Caco-2 (cell line): Measurements from ENCODE around the gene BHMT2. TPM values are rescaled to one million over a fixed set of nuclear protein-coding genes. Genes with fewer than 3 reads are reported as not detected.

Experiments used
- BruUV-seq: library from RNA; stranded (reverse); fragments of 400-500 nt; replicated peaks from 2 replicates; lab custom pipeline; 2021; lab: Mats Ljungman, UMichigan
- CTCF ChIA-PET: fragments of 300-600 bp; sonication (Branson Sonifier 250); formaldehyde crosslinking; loops from one replicate; lab custom pipeline; 2022; ENCODE audit warnings: antibody characterized with exemption; lab: Charles Lee
- POLR2A ChIA-PET: fragments of 300-600 bp; sonication (Branson Sonifier 250); formaldehyde crosslinking; loops from one replicate; lab custom pipeline; 2022; ENCODE audit warnings: antibody characterized with exemption; lab: Charles Lee
- DNase-seq, 2 experiments: peaks; one replicate each; pipeline versions ENCODE4 v3.0.0 to v3.0.0-alpha.2; 2020 to 2022
- H3K27me3 ChIP-seq: replicated peaks from 2 replicates; pipeline ENCODE4 v1.6.0; 2011; ENCODE audit warnings: low read length; ENCODE audit not compliant: control insufficient read depth, insufficient read depth
- H3K36me3 ChIP-seq: 2 replicates; pipeline ENCODE4 v1.5.1; 2011; ENCODE audit warnings: low read length; ENCODE audit not compliant: control insufficient read depth, insufficient read depth
- H3K4me1 ChIP-seq: fragments of 250-450 bp; sonication (Bioruptor Pico); 2 replicates; pipeline ENCODE4 v1.5.1; 2020; ENCODE audit warnings: mild to moderate bottlenecking
- H3K4me3 ChIP-seq: 2 replicates; pipeline ENCODE4 v1.5.1; 2011; ENCODE audit warnings: low read depth, mild to moderate bottlenecking, control low read depth, low read length
- H3K9me3 ChIP-seq: fragments of 250-450 bp; sonication (Bioruptor Pico); 2 replicates; pipeline ENCODE4 v1.5.1; 2020; ENCODE audit warnings: mild to moderate bottlenecking, moderate library complexity
- H3K27ac Mint-ChIP-seq: one replicate; pipeline ENCODE4 v1.8.0; 2022; ENCODE audit warnings: mixed read lengths; ENCODE audit not compliant: unreplicated experiment
- H3K27me3 Mint-ChIP-seq: one replicate; pipeline ENCODE4 v1.8.0; 2022; ENCODE audit warnings: mixed read lengths; ENCODE audit not compliant: insufficient read depth, unreplicated experiment
- H3K36me3 Mint-ChIP-seq: one replicate; pipeline ENCODE4 v1.8.0; 2022; ENCODE audit warnings: mild to moderate bottlenecking, mixed read lengths; ENCODE audit not compliant: insufficient read depth, unreplicated experiment
- H3K4me1 Mint-ChIP-seq: one replicate; pipeline ENCODE4 v1.8.0; 2022; ENCODE audit warnings: low read depth, mixed read lengths; ENCODE audit not compliant: unreplicated experiment
- H3K4me3 Mint-ChIP-seq: one replicate; pipeline ENCODE4 v1.8.0; 2022; ENCODE audit warnings: mild to moderate bottlenecking, moderate library complexity, mixed read lengths; ENCODE audit not compliant: unreplicated experiment
- H3K9me3 Mint-ChIP-seq: one replicate; pipeline ENCODE4 v1.8.0; 2022; ENCODE audit warnings: mixed read lengths; ENCODE audit not compliant: unreplicated experiment
- CTCF ChIP-seq, 2 experiments: fragments of 200-600 bp in 1 of 2; IDR thresholded peaks; 1 replicate in 1 of 2; 2 replicates in 1 of 2; pipeline versions ENCODE4 v1.5.1 to v1.8.0; 2011 to 2022; ENCODE audit warnings: antibody characterized with exemption in 1 of 2, control low read depth in 1 of 2, inconsistent platforms in 1 of 2, low read depth in 1 of 2, low read length in 1 of 2, mild to moderate bottlenecking in 1 of 2, moderate library complexity in 1 of 2; ENCODE audit not compliant: insufficient read depth in 1 of 2, severe bottlenecking in 1 of 2, unreplicated experiment in 1 of 2
- intact Hi-C: fragments of 100-400 bp; cut with micrococcal nuclease; formaldehyde crosslinking; loops from one replicate; pipeline ENCODE4 v1.10.0; 2022; ENCODE audit not compliant: unreplicated experiment
- total RNA-seq: library from RNA; stranded (reverse); gene quantifications from 2 replicates; pipeline ENCODE4 v1.2.3, GENCODE V29; 2022

BHMT2 gene
- total RNA-seq, 1 experiment from 2014 or later: not detected

- no peak for TF ChIP-seq CTCF (IDR thresholded peaks at IDR 0.05; ENCODE audit: insufficient read depth in 1 of 2, low read depth in 1 of 2, low read length in 1 of 2, severe bottlenecking in 1 of 2, unreplicated experiment in 1 of 2)
- no peak overlapping the region for H3K27ac Mint-ChIP-seq
- ChIA-PET CTCF (interaction anchor here (1.8 kb wide), 1 partner anchor 27 kb away, joined by 11 read pairs; no protein-coding TSS in a partner anchor), POLR2A (no interaction called here)
- H3K27me3 Mint-ChIP-seq: peaks cover 9% of the 10 kb centered on the region
- DNase-seq: no peak
- H3K36me3 Mint-ChIP-seq: no peaks in the 10 kb centered on the region
- Histone ChIP-seq H3K4me1 (no peaks in the 10 kb centered on the region), H3K36me3 (no peaks in the 10 kb centered on the region), H3K27me3 (no peaks in the 10 kb centered on the region), H3K4me3 (no peak overlapping the region), H3K9me3 (no peaks in the 10 kb centered on the region; the same call in 1 of the 2 replicates)
- intact Hi-C loops: no loop called here
- H3K4me1 Mint-ChIP-seq: no peaks in the 10 kb centered on the region
- H3K9me3 Mint-ChIP-seq: no peaks in the 10 kb centered on the region
- no peak overlapping the region for H3K4me3 Mint-ChIP-seq
- BruUV-seq: no TSS peak
Observed at GRCh38 chr5:79105868-79106267, 36.3 kb downstream of the BHMT2 start.

GRCh38 chr5:79107020-79107796, 37.6 kb downstream of the BHMT2 start:
- no peak for DNase-seq
- no peak overlapping the region for H3K27ac Mint-ChIP-seq
- BruUV-seq: no TSS peak
- H3K27me3 ChIP-seq: 0 out of 2 replicates have a peak, but pooled peaks cover 2% of the 10 kb centered on the region
- no peaks in the 10 kb centered on the region for H3K9me3 Mint-ChIP-seq
- H3K36me3 Mint-ChIP-seq: no peaks in the 10 kb centered on the region
- ChIA-PET POLR2A (interaction anchor here (0.6 kb wide), 1 partner anchor 179 kb away, joined by 4 read pairs; no protein-coding TSS in a partner anchor), CTCF (interaction anchor here (1.8 kb wide), 1 partner anchor 26 kb away, joined by 11 read pairs; no protein-coding TSS in a partner anchor)
- no peaks in the 10 kb centered on the region; the same call in 1 of the 2 replicates for H3K9me3 ChIP-seq
- no peak overlapping the region for H3K4me3 Mint-ChIP-seq
- H3K36me3 ChIP-seq: no peaks in the 10 kb centered on the region
- no peak for TF ChIP-seq CTCF (IDR thresholded peaks at IDR 0.05; ENCODE audit: insufficient read depth in 1 of 2, low read depth in 1 of 2, low read length in 1 of 2, severe bottlenecking in 1 of 2, unreplicated experiment in 1 of 2)
- H3K4me1 ChIP-seq: no peaks in the 10 kb centered on the region
- H3K27me3 Mint-ChIP-seq: peaks cover 9% of the 10 kb centered on the region
- intact Hi-C loops: no loop called here
- H3K4me1 Mint-ChIP-seq: no peaks in the 10 kb centered on the region
- H3K4me3 ChIP-seq: no peak overlapping the region

- TF ChIP-seq CTCF (IDR thresholded peaks at IDR 0.05; ENCODE audit: insufficient read depth in 1 of 2, low read depth in 1 of 2, low read length in 1 of 2, severe bottlenecking in 1 of 2, unreplicated experiment in 1 of 2): no peak
- ChIA-PET CTCF (no interaction called here), POLR2A (no interaction called here)
- H3K36me3 ChIP-seq: no peaks in the 10 kb centered on the region
- BruUV-seq: no TSS peak
- H3K9me3 ChIP-seq: no peaks in the 10 kb centered on the region; the same call in 1 of the 2 replicates
- DNase-seq: no peak
- no peak overlapping the region for H3K4me3 ChIP-seq
- intact Hi-C loops: no loop called here
- H3K27me3 Mint-ChIP-seq: peaks cover 12% of the 10 kb centered on the region
- no peaks in the 10 kb centered on the region for H3K9me3 Mint-ChIP-seq
- no peaks in the 10 kb centered on the region for H3K36me3 Mint-ChIP-seq
- H3K27me3 ChIP-seq: peaks cover 3% of the 10 kb centered on the region; the same call in 1 of the 2 replicates
- H3K4me1 ChIP-seq: no peaks in the 10 kb centered on the region
- no peak overlapping the region for H3K4me3 Mint-ChIP-seq
- H3K4me1 Mint-ChIP-seq: no peaks in the 10 kb centered on the region
- H3K27ac Mint-ChIP-seq: no peak overlapping the region
Observed at GRCh38 chr5:79108086-79108485, 38.5 kb downstream of the BHMT2 start.
